HK-2 (cell line): Measurements from ENCODE around the gene TSPAN9.

ENCODE experiments used
- DNase-seq: peaks from one replicate; pipeline ENCODE4 v3.0.0-alpha.2; 2018; ENCODE audit not compliant: unreplicated experiment

The TSPAN9 gene

DNA sequence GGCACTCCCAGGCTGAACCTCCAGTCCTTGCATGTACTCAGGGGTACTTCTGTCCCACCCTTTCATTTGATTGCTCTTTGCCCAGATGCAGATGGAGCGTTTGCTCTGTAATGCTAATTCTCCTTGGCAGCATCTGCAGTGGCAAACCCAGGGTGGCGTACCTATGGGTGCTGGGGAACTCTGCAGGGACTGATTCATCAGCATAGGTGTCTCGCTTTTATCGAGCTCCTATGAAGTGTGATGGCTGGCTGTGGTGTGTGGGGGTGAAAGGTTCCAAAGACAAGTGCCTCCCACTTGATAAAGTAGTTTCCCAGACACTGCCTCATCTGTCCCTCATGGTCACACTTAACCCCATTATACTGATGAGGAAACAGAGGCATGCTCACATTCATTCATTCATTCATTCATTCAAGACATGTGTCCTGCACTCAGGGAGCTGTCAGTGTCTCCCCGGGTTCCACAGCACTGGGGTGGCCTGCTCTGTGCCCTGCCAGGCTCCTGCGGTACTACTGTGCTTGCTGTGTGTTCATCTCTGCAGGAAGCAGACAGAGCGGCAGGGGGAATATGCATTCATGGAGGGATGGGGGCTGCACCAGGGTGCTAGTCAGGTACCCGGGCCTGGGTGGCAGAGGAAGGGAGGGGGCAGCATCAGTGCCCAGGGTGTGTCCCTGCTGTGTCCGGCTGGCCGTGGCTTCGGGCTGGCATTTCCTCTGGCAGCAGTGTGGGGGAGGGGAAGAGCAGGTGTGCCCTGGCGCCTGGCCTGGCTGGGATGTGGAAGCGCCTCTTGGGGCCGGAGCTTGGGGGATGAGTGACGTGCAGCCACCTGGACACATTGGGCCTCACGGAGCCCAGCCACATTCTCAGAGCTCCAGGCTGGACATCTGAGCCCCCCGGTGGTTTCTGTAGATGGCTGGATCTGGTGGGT is 110.9 kb downstream of the TSPAN9 start:
- no peak for DNase-seq

GRCh38 chr12:3189282-3189681 is 112.1 kb downstream of the TSPAN9 start:
- no peak for DNase-seq

GRCh38 chr12:3190101-3190500 is 112.9 kb downstream of the TSPAN9 start:
- no peak for DNase-seq

GRCh38 chr12:3191450-3191849 is 114.3 kb downstream of the TSPAN9 start:
- DNase-seq, result no peak

GRCh38 chr12:3192221-3192620 is 115.0 kb downstream of the TSPAN9 start:
- no peak for DNase-seq

DNA sequence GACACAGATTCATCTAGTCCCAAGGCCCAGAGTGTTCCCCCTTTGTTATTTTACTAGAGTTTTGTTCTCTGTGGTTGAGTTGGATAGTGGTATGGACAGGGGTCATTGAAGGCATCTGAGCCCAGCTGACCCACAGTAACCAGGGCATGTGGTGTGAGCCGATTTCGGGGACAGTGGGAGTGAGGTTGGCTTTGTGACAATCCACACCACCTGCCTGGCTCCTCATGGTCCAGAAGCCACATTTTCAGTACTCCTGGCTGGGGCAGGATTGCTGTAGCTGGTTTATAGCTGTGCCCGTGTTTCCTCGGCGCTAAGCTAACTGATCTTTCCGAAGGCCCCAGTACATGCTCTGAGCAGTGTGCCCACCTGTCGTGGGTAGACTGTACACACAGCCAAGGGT is 116.0 kb downstream of the TSPAN9 start:
- no peak for DNase-seq

DNA sequence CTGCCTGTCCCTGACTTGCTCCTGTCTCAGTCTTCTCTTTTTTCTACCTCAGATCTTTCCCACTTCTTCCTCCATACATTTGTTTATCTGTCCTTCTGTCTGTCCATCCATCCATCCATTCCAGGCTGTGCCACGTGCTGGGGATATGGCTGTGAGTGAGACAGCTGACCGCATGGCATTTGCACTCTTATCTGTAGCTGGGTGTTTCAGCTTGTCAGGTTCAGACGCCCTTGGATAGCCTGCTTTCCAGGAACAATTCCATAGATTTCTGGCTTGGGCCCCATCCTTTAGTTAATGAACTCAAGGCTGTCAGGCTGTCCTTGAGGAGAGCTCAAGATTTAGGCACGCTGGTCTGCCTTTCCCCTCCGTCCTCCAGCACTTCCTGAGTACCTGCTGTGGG is 116.6 kb downstream of the TSPAN9 start:
- no peak for DNase-seq

DNA sequence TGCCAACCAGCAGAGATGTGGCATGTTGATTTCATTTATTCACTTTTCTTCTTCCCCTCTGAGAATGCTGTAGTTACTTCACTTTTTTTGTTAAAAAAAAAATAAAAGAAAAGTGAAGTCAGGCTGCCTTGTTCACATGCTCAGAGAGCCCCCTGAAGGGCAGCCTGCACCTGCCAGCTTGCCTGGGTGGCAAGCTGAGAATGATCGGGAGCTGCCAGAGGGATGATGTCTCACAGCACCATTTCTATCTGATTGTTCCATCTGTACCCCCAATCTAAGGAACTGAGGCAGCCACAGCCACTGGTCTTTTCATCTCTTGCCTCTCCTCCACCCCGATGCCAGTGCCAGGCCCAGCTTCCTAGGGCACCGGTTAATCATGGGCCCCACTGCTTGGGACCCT is 118.2 kb downstream of the TSPAN9 start:
- DNase-seq, result no peak

GRCh38 chr12:3195859-3196483 is 118.8 kb downstream of the TSPAN9 start:
- no peak for DNase-seq

- no peak for DNase-seq
Measured at GRCh38 chr12:3196488-3196887, 119.3 kb downstream of the TSPAN9 start.

- DNase-seq, result no peak
Measured at GRCh38 chr12:3197131-3197818, 120.1 kb downstream of the TSPAN9 start.

GRCh38 chr12:3199551-3200031 is 122.4 kb downstream of the TSPAN9 start:
- DNase-seq, result no peak

DNA sequence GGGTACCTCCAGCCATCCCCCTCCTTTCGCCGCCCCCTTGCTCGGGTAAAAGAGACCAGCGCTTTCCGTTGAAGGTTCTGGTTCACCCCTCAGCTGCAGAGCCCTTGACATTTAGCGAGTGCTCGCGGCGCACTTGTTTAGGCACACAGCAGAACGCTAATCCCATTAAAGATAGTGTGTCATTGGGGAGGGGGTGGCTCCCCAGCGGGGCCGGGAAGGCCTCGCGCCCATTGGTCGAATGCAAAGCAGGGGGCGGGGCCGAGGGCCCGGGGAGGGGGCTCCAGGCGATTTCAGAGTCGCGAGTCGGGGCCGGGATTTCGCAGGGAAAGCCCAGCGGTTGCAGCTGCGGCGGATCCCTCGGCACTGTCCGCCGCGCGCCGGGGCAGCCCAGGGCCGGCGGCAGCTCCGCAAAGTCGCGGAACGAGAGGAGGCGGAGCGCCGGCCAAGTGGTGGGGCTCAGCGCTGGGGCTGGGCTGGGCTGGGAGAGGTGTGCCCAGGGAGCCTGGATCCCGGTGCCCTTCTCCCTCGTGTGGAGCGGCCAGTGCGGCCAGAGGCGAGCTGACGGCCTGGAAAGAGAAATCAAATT is 122.9 kb downstream of the TSPAN9 start:
- DNase-seq, result no peak

DNA sequence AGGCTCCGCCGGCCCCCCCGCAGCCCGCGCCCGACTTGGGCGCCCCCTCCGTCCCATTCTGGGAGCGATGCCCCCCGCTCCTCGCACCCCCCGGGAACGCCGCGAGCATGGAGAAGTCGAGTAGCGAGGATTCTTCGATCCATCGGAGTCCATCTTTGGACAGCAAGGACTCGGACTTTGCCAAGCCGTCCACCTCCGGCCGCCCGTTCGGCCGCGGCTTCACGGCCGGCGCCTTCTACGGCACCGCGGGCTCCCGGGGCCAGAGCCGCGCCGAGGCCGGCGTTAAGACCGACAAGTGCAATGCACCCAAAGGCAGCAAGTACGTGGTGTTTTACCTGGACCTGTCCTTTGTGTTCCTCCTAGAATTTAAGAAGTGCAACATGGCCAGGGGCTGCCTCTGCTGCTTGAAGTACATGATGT is 123.6 kb downstream of the TSPAN9 start:
- DNase-seq, result no peak

DNA sequence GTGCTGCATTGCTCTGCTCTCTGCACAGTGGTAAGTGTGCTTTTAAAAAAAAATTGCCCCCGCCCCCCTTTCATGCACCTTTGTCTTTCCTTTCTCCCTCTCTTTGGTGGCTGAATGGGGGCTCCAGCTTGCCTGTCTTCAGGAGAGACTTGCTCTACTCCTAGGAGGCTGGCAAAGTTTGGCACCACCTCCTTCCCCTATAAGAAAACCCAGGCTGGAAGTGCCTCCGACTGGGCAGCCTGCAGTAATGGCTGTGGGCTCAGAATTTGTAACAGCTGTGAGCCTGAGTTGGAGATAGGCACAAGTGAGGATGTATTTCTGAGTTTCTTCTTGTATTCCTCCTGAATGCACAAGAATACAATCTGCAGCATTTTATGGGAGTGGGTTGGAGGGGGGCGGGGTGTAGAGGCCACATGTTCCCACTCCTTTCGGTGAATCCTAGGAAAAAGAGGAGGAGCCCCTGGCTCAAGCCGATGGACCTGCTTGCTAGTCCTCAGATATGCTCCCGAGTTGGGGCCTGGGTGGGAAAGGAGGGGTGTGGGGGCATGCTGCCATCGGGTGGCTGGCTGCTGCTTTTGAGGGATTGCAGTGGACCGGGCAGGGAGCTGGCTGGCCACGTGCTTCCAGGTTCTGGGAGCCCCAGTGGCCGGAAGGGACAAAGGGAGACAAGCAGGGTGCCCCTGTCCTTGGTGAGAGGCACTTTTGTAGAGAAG is 124.3 kb downstream of the TSPAN9 start:
- DNase-seq, result no peak

DNA sequence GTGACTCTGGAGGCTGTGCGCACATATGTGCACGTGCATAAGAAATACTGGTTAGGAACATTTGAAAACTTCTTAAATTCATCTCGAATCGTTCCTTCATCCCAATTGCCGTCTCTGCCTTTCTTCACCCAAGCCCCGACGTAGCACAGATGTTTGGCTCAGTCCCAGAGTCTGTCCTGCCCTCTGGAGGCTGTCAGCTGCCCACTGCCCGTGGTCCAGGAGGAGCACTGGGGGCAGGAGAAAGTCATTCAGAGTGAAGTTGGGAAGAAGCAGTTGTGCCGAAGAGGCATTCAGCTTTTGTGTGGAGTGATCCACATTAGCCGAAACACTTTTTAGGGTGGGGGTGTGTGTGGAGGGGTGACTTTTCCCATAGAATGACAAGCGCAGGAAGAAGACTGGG is 124.9 kb downstream of the TSPAN9 start:
- no peak for DNase-seq

DNA sequence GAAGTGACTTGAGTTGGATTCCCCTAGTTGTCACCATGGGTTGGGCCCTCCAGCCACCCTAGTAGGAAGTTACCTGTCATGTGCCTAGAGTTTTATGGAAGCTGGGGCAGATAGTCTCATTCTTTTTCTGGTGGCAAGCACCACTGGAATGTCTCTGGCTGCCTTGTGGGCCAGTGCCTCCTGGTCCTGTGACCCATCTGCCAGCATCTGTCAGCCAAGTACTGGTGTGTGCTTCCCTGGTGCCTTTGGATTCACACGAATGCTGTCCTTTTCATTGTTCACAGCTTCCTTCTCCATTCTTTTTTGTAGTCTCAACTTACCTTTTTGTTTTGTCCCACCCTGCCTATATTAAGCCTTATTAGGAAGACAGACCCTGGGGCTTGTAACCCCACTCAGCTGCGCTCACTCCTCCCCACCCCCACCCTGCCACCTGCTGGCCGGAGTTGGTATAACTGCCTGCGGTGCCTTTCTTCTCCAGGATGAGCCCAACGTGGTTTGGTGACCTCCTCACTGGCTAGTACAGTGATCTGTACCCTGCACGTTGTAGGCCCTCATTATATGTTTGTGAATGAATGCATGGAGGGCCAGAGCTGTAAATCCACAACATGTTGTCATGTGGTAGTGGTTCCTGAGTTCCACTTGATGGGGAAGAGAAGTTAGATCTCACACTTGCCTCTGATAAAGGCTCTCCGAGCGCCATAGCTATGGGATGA is 125.7 kb downstream of the TSPAN9 start:
- DNase-seq, result peak; percentile 63

DNA sequence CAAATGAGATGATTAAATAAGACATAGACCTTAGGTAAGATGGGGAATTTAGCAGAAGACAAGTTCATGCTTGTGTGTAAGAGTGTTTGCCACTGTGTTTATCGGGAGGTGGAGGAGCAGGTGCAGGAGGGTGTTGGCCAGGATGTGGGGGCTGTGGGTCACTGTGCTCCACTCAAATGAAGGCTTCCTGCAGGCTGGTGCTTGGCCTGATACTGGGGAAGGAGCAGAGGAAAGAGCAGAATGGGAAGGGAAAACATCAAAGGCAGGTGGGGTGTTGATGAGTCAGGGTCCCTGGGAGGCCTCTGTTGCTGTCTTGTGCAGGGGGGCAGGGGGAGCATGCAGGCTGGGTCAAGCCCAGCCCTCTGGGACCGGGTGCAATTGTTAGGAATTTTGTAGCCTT is 126.5 kb downstream of the TSPAN9 start:
- DNase-seq, result no peak

DNA sequence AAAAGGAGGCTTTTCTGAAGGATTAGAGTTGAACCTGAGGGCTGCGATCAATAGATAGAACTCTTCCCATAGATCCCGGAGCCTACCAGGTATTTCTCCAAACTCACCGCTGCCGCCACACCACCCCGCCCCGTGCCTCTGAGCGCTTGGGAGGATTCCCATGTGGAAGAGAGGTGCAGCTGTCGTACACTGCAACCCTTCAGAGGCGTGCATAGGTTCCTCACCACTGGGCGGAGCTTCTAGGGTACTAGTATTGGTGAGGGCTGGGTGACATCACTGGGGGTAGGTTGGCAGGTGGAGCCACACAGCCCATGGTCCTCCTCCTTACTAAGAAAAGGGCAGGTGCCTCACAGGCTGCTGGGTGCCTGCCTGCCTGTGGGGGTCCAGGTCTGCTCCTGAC is 127.0 kb downstream of the TSPAN9 start:
- DNase-seq, result no peak

DNA sequence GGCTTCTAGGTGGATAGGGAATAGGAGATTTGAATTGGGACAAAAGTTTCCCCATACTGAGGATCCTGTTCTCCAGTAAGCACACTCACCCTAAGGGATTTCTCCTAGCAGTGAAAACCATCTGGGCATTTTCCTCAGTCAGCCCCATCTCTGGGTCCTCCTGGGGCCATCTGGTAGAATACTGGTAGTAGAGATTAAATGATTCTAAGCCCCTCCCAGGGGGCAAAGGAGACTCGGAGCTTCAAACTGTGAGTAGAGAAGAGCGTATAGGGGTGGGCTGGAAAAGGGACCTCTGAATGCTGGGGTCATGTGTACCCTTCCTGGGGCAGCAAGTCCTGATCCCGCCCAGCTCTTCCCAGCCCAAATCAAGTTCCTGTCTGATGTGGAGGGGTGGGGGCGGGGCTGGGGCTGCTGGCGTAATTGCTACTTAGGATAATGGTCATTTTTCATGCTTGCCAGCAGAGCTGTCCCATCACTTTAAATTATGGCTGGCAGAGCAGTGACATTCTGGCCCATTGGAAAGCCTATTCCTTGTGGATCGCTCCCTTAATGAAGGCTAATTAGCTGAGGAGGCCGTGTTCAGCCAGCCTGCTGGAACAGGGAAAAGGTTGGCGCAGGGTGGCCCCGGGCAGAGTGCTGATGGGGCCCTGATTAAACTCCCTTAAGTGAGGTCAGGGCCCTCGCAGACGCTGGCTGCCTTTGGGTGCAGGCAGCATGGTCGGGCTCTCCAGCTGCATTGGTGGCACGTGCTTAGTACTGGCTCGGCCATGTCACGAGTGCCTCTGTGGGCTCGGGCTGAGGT is 127.8 kb downstream of the TSPAN9 start:
- DNase-seq, result no peak
